ENCODE measurements around the gene ARSG.
"Not testable (repeated sequence)": the region's sequence is repeated elsewhere in the genome, so short reads cannot be mapped to it uniquely, and the experiment has no call there.

The ARSG gene

GRCh38 chr17:68307443-68307842 is 16.1 kb downstream of the ARSG start:
- no peak for DNase-seq

GRCh38 chr17:68308486-68308885 is 17.2 kb downstream of the ARSG start:
- DNase-seq: not testable (repeated sequence)

DNA sequence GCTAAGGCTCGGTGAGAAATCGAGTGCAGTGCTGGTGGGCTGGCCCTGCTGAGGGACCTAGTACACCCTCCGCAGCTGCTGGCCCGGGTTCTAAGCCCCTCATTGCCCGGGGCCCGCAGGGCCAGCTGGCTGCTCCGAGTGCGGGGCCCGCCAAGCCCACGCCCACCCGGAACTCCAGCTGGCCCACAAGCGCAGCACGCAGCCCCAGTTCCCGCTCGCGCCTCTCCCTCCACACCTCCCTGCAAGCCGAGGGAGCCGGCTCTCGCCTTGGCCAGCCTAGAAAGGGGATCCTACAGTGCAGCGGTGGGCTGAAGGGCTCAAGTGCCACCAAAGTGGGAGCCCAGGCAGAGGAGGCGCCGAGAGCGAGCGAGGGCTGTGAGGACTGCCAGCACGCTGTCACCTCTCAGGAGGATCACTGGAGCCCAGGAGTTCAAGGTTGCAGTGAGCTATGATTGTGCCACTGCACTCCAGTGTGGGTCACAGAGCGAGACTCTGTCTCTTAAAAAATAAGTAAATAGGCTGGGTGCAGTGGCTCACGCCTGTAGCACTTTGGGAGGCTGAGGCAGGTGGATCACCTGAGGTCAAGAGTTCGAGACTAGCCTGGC is 17.9 kb downstream of the ARSG start:
- DNase-seq: not testable (repeated sequence)

GRCh38 chr17:68310152-68310551 is 18.9 kb downstream of the ARSG start:
- DNase-seq: no peak

DNA sequence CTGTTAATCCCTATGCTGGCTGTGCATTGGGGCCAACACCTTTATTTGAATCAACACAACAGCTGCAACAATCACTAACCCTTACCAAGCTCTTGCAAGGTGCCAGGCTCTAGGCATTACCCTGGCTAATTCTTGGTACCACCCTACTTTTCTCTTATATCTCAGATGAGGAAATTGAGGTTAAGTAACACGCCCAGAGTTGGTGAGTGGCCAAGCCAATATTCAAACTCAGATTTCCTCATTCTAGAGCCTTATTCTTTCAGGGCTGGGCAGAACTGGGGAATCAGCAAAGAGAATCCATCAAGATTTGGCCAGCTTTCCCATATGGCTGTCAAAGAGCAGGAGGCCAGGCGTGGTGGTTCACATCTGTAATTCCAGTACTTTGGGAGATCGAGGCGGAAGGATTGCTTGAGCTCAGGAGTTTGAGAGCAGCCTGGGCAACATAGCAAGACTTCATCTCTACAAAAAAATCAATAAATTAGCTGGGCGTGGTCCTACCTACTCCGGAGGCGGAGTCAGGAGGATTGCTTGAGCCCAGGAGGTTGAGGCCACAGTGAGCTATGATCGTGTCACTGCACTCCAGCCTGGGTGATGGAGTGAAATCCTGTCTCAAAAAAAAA is 23.7 kb downstream of the ARSG start:
- no peak for DNase-seq

DNA sequence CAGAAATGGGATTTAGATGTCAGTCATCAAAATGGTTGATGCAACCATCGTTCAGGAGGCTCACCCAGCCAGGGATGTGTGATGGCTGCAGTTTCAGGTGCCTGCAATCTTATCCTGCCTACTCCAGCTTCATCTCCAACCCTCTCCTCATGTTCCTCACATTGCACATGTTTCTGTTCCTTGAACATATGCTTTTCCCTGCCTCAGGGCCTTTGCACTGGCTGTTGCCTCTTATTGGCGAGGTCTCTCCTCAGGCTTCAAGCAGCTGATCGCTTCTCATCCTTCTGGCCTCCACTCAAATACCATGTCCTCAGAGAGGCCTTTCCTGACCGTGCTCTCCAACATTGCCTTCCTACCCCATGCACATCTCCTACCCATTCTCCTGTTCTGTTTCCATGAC is 24.6 kb downstream of the ARSG start:
- no peak for DNase-seq

- DNase-seq: no peak
Measured at GRCh38 chr17:68317458-68317857, 26.2 kb downstream of the ARSG start.

DNA sequence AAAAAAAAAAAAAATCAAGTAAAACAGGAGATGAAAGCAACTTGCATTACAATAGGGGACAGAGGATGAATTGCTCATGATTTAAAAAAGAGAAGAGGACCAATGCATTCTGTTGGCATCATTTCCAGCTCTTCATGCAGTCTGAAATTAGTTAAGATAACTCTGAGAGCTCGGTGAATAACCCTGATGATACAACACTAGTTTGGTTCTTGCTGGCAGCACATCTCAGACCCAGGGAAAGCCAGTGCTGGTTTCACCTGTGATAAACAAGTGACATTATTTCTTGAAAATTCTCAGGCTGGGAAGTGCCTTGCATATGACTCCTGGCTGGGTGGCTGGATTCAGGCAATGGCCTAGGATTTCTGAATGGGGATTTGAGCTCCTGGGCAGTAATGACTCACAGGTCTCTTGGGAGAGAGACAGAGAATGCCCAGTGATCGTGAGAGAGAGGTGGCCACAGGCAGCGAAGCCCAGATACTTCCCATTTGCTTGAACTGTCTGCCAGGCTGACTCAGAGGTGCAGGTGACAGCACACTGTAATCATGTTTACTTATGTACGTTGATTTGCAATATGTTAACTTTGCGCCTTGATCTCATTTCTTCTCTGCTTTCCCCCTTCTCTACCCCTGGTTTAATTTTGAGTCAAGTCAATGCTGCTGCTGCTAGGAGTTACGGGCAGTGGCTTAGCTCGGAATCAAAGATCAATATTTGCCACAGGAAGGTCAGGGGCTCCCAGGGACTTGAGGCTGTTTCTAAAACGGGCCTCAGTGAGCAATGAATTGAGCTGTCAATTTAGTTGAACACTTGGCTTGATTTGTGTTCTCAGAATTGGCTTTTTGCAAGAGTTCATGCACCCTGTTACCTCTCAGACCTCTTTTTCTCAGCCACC is 27.1 kb downstream of the ARSG start:
- no peak for DNase-seq

DNA sequence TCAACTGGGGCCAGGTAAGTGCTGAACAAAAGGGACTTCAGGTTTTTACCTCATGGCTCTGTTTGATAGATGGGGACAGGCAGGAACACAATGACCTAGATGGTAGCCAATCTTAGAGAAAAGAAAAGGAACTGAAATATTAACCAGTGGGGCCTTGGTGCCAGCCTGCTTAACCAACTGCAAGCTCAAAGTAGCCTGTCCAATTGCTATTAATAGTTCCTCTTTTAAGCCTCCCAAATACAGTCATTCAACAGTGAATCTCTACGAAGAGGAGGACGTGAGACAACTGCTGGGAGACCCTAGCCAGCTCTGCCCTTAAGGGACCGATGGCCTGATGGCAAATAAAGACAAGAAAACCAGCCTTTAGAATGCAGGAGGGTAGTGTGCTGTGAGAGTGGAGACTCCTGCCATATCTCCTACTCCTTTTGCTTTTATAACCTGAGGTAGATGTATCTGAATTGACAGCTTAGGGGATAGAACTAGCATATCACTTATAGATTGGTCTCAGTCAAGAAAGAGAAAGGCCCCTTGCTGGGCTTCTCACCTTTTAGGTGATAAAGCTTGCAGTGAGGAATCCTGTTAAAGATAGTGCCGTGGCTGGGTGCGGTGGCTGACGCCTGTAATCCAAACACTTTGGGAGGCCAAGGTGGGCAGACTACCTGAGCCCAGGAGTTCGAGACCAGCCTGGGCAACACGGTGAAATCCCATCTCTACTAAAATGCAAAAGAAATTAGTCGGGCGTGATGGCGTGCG is 28.3 kb downstream of the ARSG start:
- no peak for DNase-seq

- DNase-seq: no peak
Measured at GRCh38 chr17:68320311-68320865, 29.1 kb downstream of the ARSG start.

DNA sequence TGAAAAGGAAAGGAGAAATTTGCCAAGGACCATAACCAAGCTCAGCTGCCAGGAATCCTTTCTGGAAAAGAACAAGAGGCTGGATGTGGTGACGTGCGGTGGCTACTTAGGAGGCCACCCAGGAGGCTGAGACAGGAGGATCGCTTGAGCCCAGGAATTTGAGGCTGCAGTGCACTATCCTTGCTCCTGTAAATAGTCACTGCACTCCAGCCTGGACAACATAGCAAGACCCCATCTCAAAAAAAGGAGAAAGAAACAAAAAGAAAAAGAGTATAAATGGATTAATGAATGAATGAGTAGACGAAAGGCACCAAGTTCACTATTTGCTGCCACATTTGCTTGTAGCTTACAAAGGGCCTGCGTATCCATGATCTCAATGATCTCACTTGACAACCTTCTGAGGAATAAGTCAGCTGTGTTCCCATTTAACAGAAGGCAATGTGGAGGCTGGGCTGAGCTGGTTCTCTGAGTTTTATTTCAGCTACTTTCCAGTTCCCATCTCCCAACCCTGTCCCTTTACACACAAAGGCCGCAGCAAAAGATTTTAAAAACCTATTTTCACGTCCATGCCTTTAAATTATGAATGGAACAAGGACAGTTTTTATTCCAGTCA is 29.8 kb downstream of the ARSG start:
- DNase-seq: no peak

- DNase-seq: no peak
Measured at GRCh38 chr17:68321556-68321954, 30.3 kb downstream of the ARSG start.

DNA sequence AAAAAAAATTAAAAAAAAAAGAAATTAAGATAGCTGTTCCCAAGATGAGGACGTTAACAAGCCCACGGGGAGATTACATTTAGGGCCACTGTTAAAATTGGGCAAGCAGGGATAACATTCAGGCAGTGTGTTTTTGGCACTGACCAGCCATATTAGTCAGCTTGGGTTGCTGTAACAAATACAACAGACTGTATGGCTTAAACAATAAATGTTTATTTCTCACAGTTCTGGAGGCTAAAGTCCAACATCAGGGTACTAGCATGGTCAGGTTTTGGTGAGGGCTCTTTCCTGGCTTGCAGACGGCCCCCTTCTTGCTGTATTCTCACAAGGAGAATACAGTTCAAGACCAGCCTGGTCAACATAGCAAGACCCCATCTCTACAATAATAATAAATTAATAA is 31.3 kb downstream of the ARSG start:
- DNase-seq: no peak

DNA sequence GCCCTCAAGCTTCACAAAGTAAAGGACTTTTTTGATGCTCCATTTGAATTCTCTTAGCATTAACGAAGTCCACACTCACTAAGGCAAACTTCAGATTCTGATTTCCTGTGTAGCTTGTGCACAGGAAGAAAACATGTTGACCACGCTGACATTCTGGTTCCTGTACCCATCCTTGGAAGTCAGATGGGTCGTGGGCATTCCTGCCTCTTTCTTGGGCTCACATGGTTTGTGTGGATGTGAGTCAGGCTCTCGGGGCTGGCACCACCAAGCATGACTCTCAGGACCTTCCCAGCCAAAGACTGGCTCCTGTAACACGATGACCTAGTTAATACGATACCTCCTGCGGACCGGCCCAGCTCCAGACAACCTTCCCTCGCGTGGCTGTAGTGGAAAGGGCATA is 32.8 kb downstream of the ARSG start:
- DNase-seq: no peak

GRCh38 chr17:68324654-68325336 is 33.5 kb downstream of the ARSG start:
- no peak for DNase-seq

DNA sequence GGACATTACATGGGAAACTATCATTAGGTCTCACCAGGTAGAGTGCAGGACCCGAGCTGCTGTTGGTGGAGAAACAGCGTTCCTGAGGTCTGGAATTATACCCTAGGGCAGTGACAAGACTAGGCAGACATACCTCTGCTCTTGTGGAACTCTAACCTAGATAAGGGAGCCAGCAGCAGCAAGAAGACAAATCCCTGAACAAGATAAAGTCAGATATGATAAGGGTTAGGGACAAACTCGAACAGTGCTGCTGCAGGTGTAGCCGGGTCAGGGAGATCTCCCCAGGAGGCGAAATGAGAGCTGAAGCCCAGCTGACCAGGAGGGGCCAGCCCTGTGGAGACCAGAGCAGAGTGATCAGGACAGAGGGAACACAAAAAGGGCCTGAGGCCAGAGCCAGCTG is 34.7 kb downstream of the ARSG start:
- DNase-seq: no peak

- DNase-seq: peak; percentile 30
Measured at GRCh38 chr17:68326681-68327080, 35.4 kb downstream of the ARSG start.

- no peak for DNase-seq
Measured at GRCh38 chr17:68327823-68328557, 36.7 kb downstream of the ARSG start.

- DNase-seq: no peak
Measured at GRCh38 chr17:68328676-68329075, 37.4 kb downstream of the ARSG start.

DNA sequence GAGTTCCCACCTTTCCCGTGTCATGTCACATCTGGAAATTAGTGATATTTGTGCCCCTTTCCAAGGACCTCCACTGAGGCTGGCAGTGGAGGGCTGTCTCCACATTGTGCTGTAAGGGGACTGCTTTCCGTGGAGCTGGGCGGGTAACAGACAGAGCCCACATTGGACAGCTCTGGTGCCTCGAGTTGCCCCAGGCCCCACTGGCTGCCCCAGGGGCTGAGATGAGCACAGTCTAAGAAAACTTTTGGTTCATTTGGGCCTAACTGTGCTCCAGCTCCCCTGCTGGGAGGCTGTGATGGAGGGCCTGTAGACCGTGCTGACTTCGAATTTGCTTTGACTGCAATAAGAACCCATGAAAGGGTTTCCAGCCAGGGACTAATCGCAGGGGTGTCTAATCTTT is 38.0 kb downstream of the ARSG start:
- DNase-seq: no peak

GRCh38 chr17:68331932-68332331 is 40.6 kb downstream of the ARSG start:
- DNase-seq: not testable (repeated sequence)
